K562 (cell line): ENCODE measurements around the gene GPATCH2L. TPM values are rescaled to one million over a fixed set of nuclear protein-coding genes. Genes with fewer than 3 reads are reported as not detected.

ENCODE experiments used
- ATAC-seq: fragments of 200-7000 bp; cut with Tn5 transposase; 3 replicates; pipeline ENCODE4 v1.9.1; 2020; ENCODE audit warnings: moderate library complexity
- BruUV-seq: library from RNA; stranded (reverse); fragments of 400-500 nt; replicated peaks from 2 replicates; lab custom pipeline; 2021; lab: Mats Ljungman, UMichigan
- CTCF ChIA-PET: fragments of 300-600 bp; formaldehyde crosslinking; extraction: SDS; loops from one replicate; lab custom pipeline; 2021; ENCODE audit warnings: low intra/inter-chr PET ratio; lab: Yijun Ruan, JAX
- POLR2A ChIA-PET: fragments of 300-600, 350-650 bp; sonication (Branson Sonifier 250); formaldehyde crosslinking; extraction: SDS; loops from one replicate; lab custom pipeline; 2021; ENCODE audit warnings: antibody characterized with exemption, inconsistent platforms; lab: Yijun Ruan, JAX
- DNase-seq, 4 experiments: peaks; one replicate each; pipeline versions ENCODE4 v3.0.0 to v3.0.0-alpha.2; 2011 to 2018; ENCODE audit warnings: low spot score in 3 of 4, mixed read lengths in 3 of 4; ENCODE audit errors: extremely low read depth in 1 of 4
- FAIRE-seq: peaks from 2 replicates; lab custom pipeline; 2011; peaks lifted over from hg19 to GRCh38; lab: Jason Lieb, UNC
- H2AFZ ChIP-seq: 2 replicates; pipeline ENCODE4 v1.6.0; 2011; ENCODE audit warnings: low read depth, low read length, control low read depth, inconsistent platforms
- H3K27ac ChIP-seq: fragments of 200-600 bp; 3 replicates; pipeline ENCODE4 v1.8.0; 2011; ENCODE audit warnings: low read depth, mild to moderate bottlenecking, control low read depth, inconsistent platforms, low read length, moderate library complexity, mixed read lengths; ENCODE audit errors: extremely low read depth
- H3K27me3 ChIP-seq, 2 experiments: fragments of 300-600 bp in 1 of 2; 2 replicates in 1 of 2; 3 replicates in 1 of 2; pipeline versions ENCODE4 v1.6.0 to v1.8.0; 2011; ENCODE audit warnings: inconsistent platforms in 2 of 2, low read length in 2 of 2, mild to moderate bottlenecking in 1 of 2, mixed read lengths in 1 of 2, moderate library complexity in 1 of 2; ENCODE audit not compliant: control insufficient read depth in 2 of 2, insufficient read depth in 2 of 2
- H3K36me3 ChIP-seq: fragments of 300-600 bp; 3 replicates; pipeline ENCODE4 v1.8.0; 2011; ENCODE audit warnings: mild to moderate bottlenecking, low read length, inconsistent platforms; ENCODE audit not compliant: control insufficient read depth, insufficient read depth
- H3K4me1 ChIP-seq, 2 experiments: fragments of 200-600 bp in 1 of 2; replicated peaks in 1 of 2; 2 replicates in 1 of 2; 3 replicates in 1 of 2; pipeline versions ENCODE4 v1.5.1 to v1.8.0; 2011; ENCODE audit warnings: inconsistent platforms in 2 of 2, low read length in 2 of 2, mild to moderate bottlenecking in 1 of 2, mixed read lengths in 1 of 2, moderate library complexity in 1 of 2; ENCODE audit not compliant: control insufficient read depth in 2 of 2, insufficient read depth in 2 of 2
- H3K4me2 ChIP-seq: 2 replicates; pipeline ENCODE4 v1.6.1; 2011; ENCODE audit warnings: low read length, control low read depth, inconsistent platforms, mixed read lengths; ENCODE audit not compliant: insufficient read depth
- H3K4me3 ChIP-seq: fragments of 200-600 bp; sonication (generic), shearing (Covaris generic); 2 replicates; pipeline ENCODE4 v1.5.1; 2016; ENCODE audit warnings: control low read depth, inconsistent platforms
- H3K79me2 ChIP-seq: fragments of 200-600 bp; 3 replicates; pipeline ENCODE4 v1.8.0; 2011; ENCODE audit warnings: low read length, inconsistent platforms; ENCODE audit not compliant: control insufficient read depth, insufficient read depth
- H3K9ac ChIP-seq, 2 experiments: 2 replicates each; pipeline versions ENCODE4 v1.6.0 to v1.6.1; 2011; ENCODE audit warnings: low read depth in 2 of 2, low read length in 2 of 2, control low read depth in 1 of 2, inconsistent platforms in 1 of 2, mild to moderate bottlenecking in 1 of 2, mixed read lengths in 1 of 2; ENCODE audit not compliant: insufficient read depth in 1 of 2
- H3K9me1 ChIP-seq: one replicate; pipeline ENCODE4 v1.6.0; 2011; ENCODE audit warnings: inconsistent platforms, mild to moderate bottlenecking, low read length, moderate library complexity; ENCODE audit not compliant: control insufficient read depth, insufficient read depth
- H3K9me3 ChIP-seq: replicated peaks from 2 replicates; pipeline ENCODE4 v1.5.1; 2011; ENCODE audit warnings: low read depth, low read length, inconsistent platforms; ENCODE audit not compliant: control insufficient read depth, insufficient read depth
- H4K20me1 ChIP-seq: replicated peaks from 2 replicates; pipeline ENCODE4 v1.6.1; 2011; ENCODE audit warnings: low read length, inconsistent platforms, mixed read lengths; ENCODE audit not compliant: control insufficient read depth, insufficient read depth
- ARID2 ChIP-seq: fragments of 450-650 bp; IDR thresholded peaks from 2 replicates; pipeline ENCODE4 v1.6.1; 2017; ENCODE audit warnings: antibody characterized with exemption, mild to moderate bottlenecking
- MAFF ChIP-seq: IDR thresholded peaks from 2 replicates; pipeline ENCODE4 v1.6.1; 2012; ENCODE audit warnings: low read length, improper control_type of control experiment
- WGBS: fragments of 100-300 bp; shearing (Covaris generic); methylation state at CpG from one replicate; pipeline ENCODE4 v1.1.6; 2016; ENCODE audit warnings: low coverage, mixed read lengths; ENCODE audit not compliant: insufficient coverage; ENCODE audit errors: missing lambda C conversion rate; 5-methylcytosine and 5-hydroxymethylcytosine counted together
- in situ Hi-C: fragments of 300-500 bp; cut with MboI; formaldehyde crosslinking; loops from 4 replicates; pipeline ENCODE4 v1.15.0; 2018; ENCODE audit warnings: inconsistent platforms, mixed read lengths
- intact Hi-C: fragments of 100-400 bp; cut with micrococcal nuclease; formaldehyde crosslinking; loops from 2 replicates; pipeline ENCODE4 v1.14.2; 2022
- polyA plus RNA-seq, 8 experiments: library from polyadenylated mRNA; depleted of rRNA in 4 of 8; stranded (reverse) in 5 of 8; unstranded in 3 of 8; fragments of >200 nt; fragmentation: Nextera tagmentation in 2 of 8; fragmentation: Illumina TruSeq in 1 of 8; extraction: Ambion mirVana in 2 of 8; extraction: Trizol in 1 of 8; gene quantifications; 2 replicates each; pipeline versions ENCODE4 v1.2.1 to v1.2.3, GENCODE V29; 2011 to 2014; ENCODE audit warnings: inconsistent platforms in 1 of 8, missing spikeins in 1 of 8
- total RNA-seq, 7 experiments: library from RNA; depleted of rRNA in 6 of 7; stranded (reverse); fragments of >200 nt in 6 of 7; fragmentation: Illumina TruSeq in 2 of 7; extraction: Trizol in 2 of 7; gene quantifications; 2 replicates each; pipeline versions ENCODE4 v1.2.1 to v1.2.3, GENCODE V29; 2011 to 2021; ENCODE audit warnings: low replicate concordance in 1 of 7
- TF ChIP-seq, protein P1 (sequence below), 2 experiments: IDR thresholded peaks; 2 replicates each; pipeline ENCODE4 v1.6.1; 2012; ENCODE audit warnings: improper control_type of control experiment in 2 of 2, low read depth in 2 of 2, low read length in 2 of 2, borderline replicate concordance in 1 of 2

The GPATCH2L gene
- total and polyA plus RNA-seq, 9 of the 15 experiments (the other 6 are each of a cell fraction or from before 2014, with no cell fraction given) = 13.1 to 39.6 (median 20.0) TPM

DNA sequence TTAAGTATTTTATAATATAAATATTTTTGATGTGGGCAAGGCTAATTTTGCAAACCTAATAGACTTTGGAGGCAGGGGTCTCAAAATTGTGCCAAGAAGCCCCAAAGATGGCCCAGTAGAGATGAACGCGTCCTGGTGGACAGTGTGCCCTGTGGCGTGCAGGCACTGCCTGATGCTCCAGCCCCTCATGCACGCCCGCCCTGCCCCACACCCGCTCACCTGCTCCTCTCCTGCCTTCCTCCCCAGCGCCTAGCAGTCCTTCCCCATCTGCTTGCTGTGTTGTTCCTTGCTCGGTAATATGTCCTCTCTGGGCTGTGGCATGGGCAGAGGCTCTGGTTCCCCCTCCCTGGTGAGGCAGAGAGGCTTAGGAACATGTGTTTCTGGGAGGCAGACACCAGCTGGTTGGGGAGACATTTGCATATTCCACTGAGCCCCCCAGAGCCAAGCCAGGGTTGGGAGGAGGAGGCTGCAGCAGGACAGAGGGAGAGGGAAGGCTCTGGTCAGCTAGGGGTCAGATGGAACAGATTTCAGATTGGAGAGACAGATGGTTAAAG is 46.8 kb upstream of the GPATCH2L start:
- BruUV-seq = no TSS peak
- no peaks in the 10 kb centered on the region for H3K36me3 ChIP-seq
- ChIA-PET CTCF (no interaction called here), POLR2A (no interaction called here)
- H3K79me2 ChIP-seq = no peaks in the 10 kb centered on the region
- WGBS = 0% methylated on average over 8 of the region's 8 CpGs
- H3K4me3 ChIP-seq = no peak overlapping the region
- no peaks in the 10 kb centered on the region for H3K9me1 ChIP-seq
- in situ Hi-C loops = no loop called here
- H3K9me3 ChIP-seq = no peaks in the 10 kb centered on the region
- H4K20me1 ChIP-seq = no peaks in the 10 kb centered on the region
- no peak for ATAC-seq
- no peak for TF ChIP-seq MAFF
- TF ChIP-seq ARID2 = no peak
- TF ChIP-seq, protein P1, sequence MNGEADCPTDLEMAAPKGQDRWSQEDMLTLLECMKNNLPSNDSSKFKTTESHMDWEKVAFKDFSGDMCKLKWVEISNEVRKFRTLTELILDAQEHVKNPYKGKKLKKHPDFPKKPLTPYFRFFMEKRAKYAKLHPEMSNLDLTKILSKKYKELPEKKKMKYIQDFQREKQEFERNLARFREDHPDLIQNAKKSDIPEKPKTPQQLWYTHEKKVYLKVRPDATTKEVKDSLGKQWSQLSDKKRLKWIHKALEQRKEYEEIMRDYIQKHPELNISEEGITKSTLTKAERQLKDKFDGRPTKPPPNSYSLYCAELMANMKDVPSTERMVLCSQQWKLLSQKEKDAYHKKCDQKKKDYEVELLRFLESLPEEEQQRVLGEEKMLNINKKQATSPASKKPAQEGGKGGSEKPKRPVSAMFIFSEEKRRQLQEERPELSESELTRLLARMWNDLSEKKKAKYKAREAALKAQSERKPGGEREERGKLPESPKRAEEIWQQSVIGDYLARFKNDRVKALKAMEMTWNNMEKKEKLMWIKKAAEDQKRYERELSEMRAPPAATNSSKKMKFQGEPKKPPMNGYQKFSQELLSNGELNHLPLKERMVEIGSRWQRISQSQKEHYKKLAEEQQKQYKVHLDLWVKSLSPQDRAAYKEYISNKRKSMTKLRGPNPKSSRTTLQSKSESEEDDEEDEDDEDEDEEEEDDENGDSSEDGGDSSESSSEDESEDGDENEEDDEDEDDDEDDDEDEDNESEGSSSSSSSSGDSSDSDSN (IDR thresholded peaks at IDR 0.05; ENCODE audit: borderline replicate concordance in 1 of 2, low read depth in 2 of 2, low read length in 2 of 2) = no peak
- TF ChIP-seq, all 486 proteins: peak for 0
- DNase-seq = no peak
- intact Hi-C loops = loop anchor here (5.0 kb wide), 1 partner anchor 282 kb away; no protein-coding TSS in a partner anchor
- Histone ChIP-seq H3K27me3 (peaks cover 2 to 54% of the 10 kb centered on the region in 2 experiments; a peak in 4 of 5 replicates), H3K4me1 (no peaks in the 10 kb centered on the region; a peak in 1 of 5 replicates), H3K4me2 (no peak overlapping the region), H2AFZ (no peak overlapping the region), H3K9ac (no peak overlapping the region), H3K27ac (no peak overlapping the region)
- no peak for FAIRE-seq
